Muscle layer of duodenum (tissue), 2 donors: ENCODE measurements around the gene RAB28.

Experiments used
- H3K27ac ChIP-seq: one replicate; pipeline ENCODE4 v1.7.0; 2013; ENCODE audit warnings: mild to moderate bottlenecking, low read length
- H3K27me3 ChIP-seq: one replicate; pipeline ENCODE4 v1.7.0; 2013; ENCODE audit warnings: low read depth, mild to moderate bottlenecking, control low read depth, low read length
- H3K36me3 ChIP-seq, 2 donors: one replicate each; pipeline ENCODE4 v1.7.0; 2013; ENCODE audit warnings: low read length in 2 of 2, control low read depth in 1 of 2, mild to moderate bottlenecking in 1 of 2; ENCODE audit not compliant: insufficient read depth in 2 of 2, control insufficient read depth in 1 of 2
- H3K4me1 ChIP-seq, 2 donors: one replicate each; pipeline ENCODE4 v1.7.0; 2013; ENCODE audit warnings: low read length in 2 of 2, mild to moderate bottlenecking in 2 of 2, control low read depth in 1 of 2, moderate library complexity in 1 of 2; ENCODE audit not compliant: insufficient read depth in 2 of 2, control insufficient read depth in 1 of 2
- H3K4me3 ChIP-seq, 2 donors: one replicate each; pipeline ENCODE4 v1.7.0; 2013; ENCODE audit warnings: low read length in 2 of 2, low read depth in 1 of 2, mild to moderate bottlenecking in 1 of 2
- H3K9me3 ChIP-seq, 2 donors: one replicate each; pipeline ENCODE4 v1.7.0; 2013; ENCODE audit warnings: low read length in 2 of 2, control low read depth in 1 of 2, mild to moderate bottlenecking in 1 of 2; ENCODE audit not compliant: control insufficient read depth in 1 of 2
- donor health status: healthy.

RAB28 gene

GRCh38 chr4:13329963-13330362 lies 154.2 kb downstream of the RAB28 start:
- Histone ChIP-seq H3K27me3 (no peaks in the 10 kb centered on the region), H3K9me3 (no peaks in the 10 kb centered on the region), H3K4me3 (no peak overlapping the region), H3K36me3 (no peaks in the 10 kb centered on the region), H3K4me1 (no peaks in the 10 kb centered on the region), H3K27ac (no peak overlapping the region)

GRCh38 chr4:13329340-13329850 lies 154.7 kb downstream of the RAB28 start:
- Histone ChIP-seq H3K27me3 (no peaks in the 10 kb centered on the region), H3K9me3 (no peaks in the 10 kb centered on the region), H3K36me3 (no peaks in the 10 kb centered on the region), H3K27ac (no peak overlapping the region), H3K4me1 (no peaks in the 10 kb centered on the region), H3K4me3 (no peak overlapping the region)

GRCh38 chr4:13328591-13328990 lies 155.5 kb downstream of the RAB28 start:
- H3K27ac ChIP-seq = no peak overlapping the region
- no peaks in the 10 kb centered on the region for H3K9me3 ChIP-seq
- no peaks in the 10 kb centered on the region for H3K4me1 ChIP-seq
- H3K4me3 ChIP-seq = no peak overlapping the region
- no peaks in the 10 kb centered on the region for H3K36me3 ChIP-seq
- no peaks in the 10 kb centered on the region for H3K27me3 ChIP-seq

- no peaks in the 10 kb centered on the region for H3K27me3 ChIP-seq
- H3K4me1 ChIP-seq = no peaks in the 10 kb centered on the region
- H3K4me3 ChIP-seq = no peak overlapping the region
- H3K9me3 ChIP-seq = no peaks in the 10 kb centered on the region
- H3K27ac ChIP-seq = no peak overlapping the region
- H3K36me3 ChIP-seq = no peaks in the 10 kb centered on the region
Observed at GRCh38 chr4:13327991-13328390, 156.1 kb downstream of the RAB28 start.

GRCh38 chr4:13325744-13326143 lies 158.4 kb downstream of the RAB28 start:
- peaks cover 0 to 5% of the 10 kb centered on the region in 2 donors for H3K9me3 ChIP-seq
- H3K4me3 ChIP-seq = no peak overlapping the region
- H3K4me1 ChIP-seq = no peaks in the 10 kb centered on the region
- no peaks in the 10 kb centered on the region for H3K27me3 ChIP-seq
- peaks cover 0 to 9% of the 10 kb centered on the region in 2 donors for H3K36me3 ChIP-seq
- no peak overlapping the region for H3K27ac ChIP-seq

- Histone ChIP-seq H3K4me3 (no peak overlapping the region), H3K36me3 (peaks cover 0 to 9% of the 10 kb centered on the region in 2 donors), H3K9me3 (peaks cover 0 to 9% of the 10 kb centered on the region in 2 donors), H3K27me3 (no peaks in the 10 kb centered on the region), H3K4me1 (no peaks in the 10 kb centered on the region), H3K27ac (no peak overlapping the region)
Observed at GRCh38 chr4:13323921-13324320, 160.2 kb downstream of the RAB28 start.

- H3K27ac ChIP-seq = no peak overlapping the region
- peak overlapping the region in 1 of 2 donors; percentile 6 for H3K4me3 ChIP-seq
- H3K9me3 ChIP-seq = peaks cover 0 to 9% of the 10 kb centered on the region in 2 donors
- H3K27me3 ChIP-seq = no peaks in the 10 kb centered on the region
- no peaks in the 10 kb centered on the region for H3K4me1 ChIP-seq
- H3K36me3 ChIP-seq = peaks cover 0 to 9% of the 10 kb centered on the region in 2 donors
Observed at GRCh38 chr4:13322681-13323101, 161.4 kb downstream of the RAB28 start.
